GM18508 (cell line): Measurements from ENCODE around the gene BCAR1.
"Not testable (repeated sequence)": the region's sequence is repeated elsewhere in the genome, so short reads cannot be mapped to it uniquely, and the experiment has no call there.

Experiments
- ATAC-seq: cut with Tn5 transposase; IDR thresholded peaks from one replicate; pipeline ENCODE4 v1.9.1; 2021; ENCODE audit warnings: moderate number of reproducible peaks; ENCODE audit not compliant: insufficient read depth, unreplicated experiment

BCAR1 gene

DNA sequence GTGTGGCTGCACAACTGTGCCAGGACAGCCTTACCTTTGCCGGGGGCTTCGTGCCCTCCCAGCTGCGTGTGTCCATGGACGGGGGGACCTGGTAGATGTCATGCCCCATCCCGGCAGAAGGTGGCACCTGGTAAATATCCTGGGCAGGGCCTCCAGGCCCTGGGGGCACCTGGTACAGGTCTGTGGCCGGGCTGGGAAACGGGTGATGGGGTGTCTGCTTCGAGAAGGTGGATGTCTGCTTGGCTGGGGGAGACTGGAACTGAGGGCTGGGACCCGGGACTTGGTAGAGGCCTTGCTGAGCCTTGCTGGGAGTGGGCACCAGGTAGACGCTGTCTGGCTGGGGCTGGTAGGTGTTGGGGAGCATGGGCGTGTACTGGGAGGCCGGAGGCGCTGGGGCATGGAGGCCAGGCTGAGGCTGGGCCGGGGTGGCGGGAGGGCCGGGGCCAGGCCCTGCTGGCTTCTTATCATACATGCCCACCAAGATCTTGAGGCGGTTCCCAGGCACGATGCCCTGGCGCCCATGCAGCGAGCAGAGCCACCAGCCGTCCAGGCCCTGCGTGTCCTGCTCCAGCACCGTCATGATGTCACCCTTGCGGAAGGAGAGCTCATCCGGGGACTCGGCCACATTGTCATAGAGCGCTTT, 8.9 kb downstream of the BCAR1 start:
- not testable (repeated sequence) for ATAC-seq

DNA sequence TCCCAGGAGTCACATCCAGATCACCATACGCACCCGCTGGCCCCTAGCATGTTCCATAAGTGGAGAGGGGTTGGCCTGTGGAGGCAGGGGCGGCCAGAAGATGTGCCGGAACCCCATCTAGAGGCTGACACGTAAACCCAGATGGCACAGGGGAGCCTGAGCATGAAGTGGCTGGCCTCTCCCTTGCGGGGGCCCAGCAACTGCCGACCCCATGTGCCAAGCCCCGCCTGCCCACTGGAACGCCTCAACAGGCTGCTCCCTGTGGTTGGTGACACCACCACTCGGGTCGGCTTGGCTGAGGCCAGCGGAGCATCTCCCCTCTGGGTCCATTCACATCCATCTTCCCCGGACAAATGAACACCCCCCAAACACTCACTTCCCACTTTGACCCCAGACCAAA, 9.5 kb downstream of the BCAR1 start:
- ATAC-seq, result no peak

GRCh38 chr16:75241412-75241811, 10.0 kb downstream of the BCAR1 start:
- ATAC-seq, result no peak

DNA sequence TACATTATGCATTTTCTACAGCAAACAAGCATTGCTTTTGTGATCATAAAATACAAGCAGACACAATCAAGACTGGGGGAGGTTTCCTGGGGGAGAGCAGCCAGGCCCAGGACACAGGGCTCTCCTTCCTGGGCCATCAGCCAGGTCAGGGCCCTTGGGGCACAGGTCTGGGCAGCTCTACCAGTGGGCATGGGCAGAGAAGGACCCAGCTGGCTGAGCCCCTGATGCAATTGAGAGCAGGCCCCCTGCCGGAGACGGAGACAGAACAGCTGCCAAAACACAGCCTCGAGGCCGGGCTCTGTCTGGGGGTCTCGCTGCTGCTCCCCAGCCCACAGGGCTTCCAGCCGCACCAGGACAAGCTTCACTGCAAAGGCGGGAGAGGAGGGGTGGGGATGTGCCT, 10.8 kb downstream of the BCAR1 start:
- not testable (repeated sequence) for ATAC-seq

- ATAC-seq, result no peak
Measured at GRCh38 chr16:75239542-75240122, 11.8 kb downstream of the BCAR1 start.

DNA sequence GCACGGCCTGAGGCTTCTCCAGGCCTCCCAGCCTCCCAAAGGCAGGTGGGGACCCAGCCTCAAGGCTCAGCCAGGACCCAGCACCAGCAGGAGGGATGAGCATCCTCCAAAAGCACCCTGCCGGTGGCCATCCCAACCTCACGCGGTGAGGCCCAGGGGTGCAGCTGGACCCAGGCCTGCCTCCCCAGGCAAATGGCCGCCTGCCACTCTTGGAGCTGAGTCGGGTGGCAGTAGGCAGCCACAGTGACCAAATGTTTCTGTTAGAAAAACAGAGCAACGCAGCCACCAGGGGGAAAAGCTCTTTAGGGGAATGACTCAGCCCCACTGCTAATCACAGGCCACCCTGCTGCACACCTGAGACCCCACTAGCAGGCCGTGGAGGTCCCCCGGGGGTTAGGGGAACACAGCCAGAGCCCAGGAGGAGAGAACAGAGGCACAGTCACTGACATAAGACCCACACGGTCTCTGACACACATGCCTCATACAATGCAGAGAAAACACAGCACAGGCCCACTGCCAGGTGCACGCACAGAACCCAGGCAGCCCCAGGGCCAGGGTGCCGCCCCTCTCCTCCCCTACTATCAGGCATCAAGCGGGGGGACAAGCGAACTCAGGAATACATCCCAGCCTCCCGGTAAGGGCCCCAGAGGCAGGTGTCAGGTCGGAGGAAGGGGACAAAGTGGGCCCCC, 12.4 kb downstream of the BCAR1 start:
- no peak for ATAC-seq

DNA sequence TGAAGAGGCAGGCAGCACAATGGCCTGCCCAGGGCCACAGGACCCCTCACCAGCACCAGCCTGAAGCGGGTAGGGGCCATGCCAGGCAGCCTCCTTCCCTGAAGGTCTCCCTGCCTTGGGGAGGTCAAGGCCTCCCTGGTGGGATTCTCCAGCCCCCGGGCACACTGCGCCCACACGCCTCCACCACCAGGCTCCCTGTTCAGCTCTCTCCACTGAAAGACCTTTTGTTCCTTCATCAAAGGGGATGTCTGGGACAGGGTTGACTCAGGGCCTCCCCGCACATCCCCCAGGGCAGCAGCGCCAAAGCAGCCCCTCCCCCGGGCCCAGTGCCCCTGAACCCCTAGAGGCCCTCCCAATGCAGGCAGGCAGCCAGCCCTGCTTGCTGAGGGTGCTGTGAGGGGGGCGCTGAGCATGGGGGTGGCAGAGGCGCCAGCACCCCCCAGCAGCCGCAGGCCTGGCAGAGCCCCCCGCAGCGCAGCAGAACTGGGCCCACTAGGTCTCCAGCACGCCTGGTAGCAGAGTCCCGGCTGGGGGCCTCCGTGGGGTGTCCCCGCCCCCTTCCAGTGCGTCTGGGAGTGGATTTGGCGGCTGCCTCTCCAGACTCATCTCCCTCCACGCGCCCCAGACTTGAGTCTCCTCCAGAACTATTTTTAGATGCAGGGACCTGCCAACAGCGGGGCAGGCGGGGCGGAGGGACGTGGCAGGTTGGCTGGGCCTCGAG, 13.1 kb downstream of the BCAR1 start:
- no peak for ATAC-seq

GRCh38 chr16:75237398-75238131, 13.9 kb downstream of the BCAR1 start:
- ATAC-seq, result no peak

DNA sequence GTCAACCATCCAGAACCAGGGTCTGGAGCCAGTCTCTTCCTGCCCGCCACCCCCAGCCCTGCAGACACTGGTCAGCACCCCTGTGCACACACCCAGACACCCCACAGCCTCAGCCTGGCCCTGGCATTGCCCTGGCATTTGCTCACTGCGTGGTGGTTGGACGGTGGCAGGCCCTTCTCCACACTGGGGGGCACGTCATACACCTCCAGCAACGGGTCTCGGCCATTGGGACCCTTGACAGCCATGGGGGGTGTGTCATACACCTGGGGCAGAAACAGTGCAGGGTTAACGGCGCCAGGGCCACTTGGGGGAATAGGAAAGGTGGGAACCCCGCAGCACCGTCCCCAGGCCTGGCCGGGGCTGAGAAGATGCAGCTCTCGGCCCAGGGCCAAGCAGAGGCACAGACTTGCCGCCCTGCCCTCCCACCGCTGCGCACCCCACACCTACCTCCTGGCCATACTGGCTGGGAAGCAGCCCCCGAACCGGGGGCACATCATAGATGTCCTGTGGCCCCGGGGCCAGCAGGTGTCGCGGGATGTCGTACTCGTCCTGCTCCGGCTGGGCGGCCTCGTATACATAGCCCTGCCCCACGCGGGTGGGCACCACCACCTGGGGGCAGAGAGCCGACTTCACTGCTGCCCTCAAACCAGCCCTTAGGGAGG, 14.6 kb downstream of the BCAR1 start:
- ATAC-seq, result no peak

- ATAC-seq, result no peak
Measured at GRCh38 chr16:75236232-75236631, 15.2 kb downstream of the BCAR1 start.

GRCh38 chr16:75235721-75236193, 15.7 kb downstream of the BCAR1 start:
- no peak for ATAC-seq

GRCh38 chr16:75234856-75235696, 16.3 kb downstream of the BCAR1 start:
- ATAC-seq, result no peak

DNA sequence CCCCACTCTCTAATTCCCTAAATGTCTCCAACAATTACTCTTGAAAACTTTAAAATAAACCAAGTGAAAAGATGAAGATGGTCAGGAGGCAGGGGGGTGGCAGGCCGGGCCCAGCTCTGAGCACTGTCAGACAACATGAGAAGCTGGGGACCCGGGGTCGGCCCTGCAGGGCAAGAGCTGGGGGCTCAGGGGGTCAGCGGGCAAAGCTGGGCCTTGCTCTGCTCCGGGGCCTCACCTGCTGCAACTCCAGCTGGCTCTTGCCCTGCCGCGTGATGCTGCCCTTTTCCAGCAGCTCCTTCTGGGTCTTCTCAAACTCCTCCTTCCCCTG, 17.8 kb downstream of the BCAR1 start:
- no peak for ATAC-seq

DNA sequence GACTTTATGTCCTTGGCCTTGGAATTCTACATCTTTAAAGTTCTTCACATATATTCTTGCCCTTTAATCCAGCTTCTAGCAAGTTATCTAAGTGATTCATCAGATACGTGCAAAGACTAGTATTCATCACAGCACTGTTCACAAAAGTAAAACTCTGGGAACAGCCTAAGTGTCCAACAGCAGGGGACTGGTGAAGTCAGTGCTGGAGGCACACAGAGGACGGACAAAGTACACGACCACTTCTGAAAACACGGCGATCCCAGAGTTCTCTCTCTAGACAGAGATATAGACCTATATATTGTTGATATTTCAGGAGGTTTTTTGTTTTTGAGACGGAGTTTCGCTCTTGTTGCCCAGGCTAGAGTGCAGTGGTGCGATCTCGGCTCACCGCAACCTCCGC, 19.9 kb downstream of the BCAR1 start:
- ATAC-seq, result no peak

- no peak for ATAC-seq
Measured at GRCh38 chr16:75230471-75231110, 20.8 kb downstream of the BCAR1 start.

GRCh38 chr16:75229172-75230031, 22.0 kb downstream of the BCAR1 start:
- no peak for ATAC-seq

DNA sequence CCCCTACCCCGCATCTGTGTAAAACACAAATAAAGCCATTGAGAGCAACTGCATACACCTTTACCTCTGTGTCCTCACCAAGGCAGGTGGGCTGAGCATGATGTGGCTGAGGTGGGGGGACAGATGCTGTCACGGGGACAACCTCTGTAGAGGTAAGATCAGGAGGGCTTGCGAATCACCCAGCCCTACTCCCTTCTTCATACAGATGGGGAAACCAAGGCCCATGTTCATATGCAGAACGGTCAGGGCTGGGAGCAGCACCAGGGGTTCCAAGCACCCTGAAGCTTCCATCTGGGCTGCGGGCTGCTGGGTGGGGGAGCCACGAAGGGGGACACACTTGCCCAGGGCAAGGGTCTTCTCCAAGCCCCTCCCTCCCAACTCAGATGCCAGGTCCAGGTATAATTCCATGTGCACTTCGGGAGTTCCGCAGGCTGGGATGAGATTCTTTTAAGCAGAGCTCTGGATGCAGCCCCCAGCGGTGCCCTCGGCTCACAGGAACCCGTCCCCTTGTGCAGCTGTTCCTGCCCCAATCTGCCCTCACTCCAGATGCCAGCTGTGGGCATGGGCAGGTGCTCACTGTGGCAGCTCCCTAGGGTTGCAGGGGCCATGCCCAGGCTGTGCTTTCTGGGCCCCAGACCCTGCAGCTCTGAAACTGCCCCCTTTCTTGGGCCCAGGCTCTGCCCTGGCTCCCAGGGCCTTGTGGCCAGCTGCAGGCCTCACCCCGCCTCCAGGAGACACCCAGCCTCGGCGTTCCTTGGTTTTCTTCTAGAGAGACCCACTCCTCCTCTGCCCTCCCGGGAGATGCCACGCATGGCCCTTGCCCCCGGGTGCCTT, 23.1 kb downstream of the BCAR1 start:
- ATAC-seq, result no peak
